K562 (cell line): ENCODE data around the gene EML3. TPM values are rescaled to one million over a fixed set of nuclear protein-coding genes. Genes with fewer than 3 reads are reported as not detected.

Source experiments
- ARID1B ChIP-seq: fragments of 450-650 bp; IDR thresholded peaks from 2 replicates; pipeline ENCODE4 v1.6.1; 2016; ENCODE audit warnings: antibody characterized with exemption, mild to moderate bottlenecking, inconsistent platforms
- BACH1 ChIP-seq: fragments of 200-800 bp; sonication (Bioruptor generic); IDR thresholded peaks from 2 replicates; pipeline ENCODE4 v1.6.1; 2016; ENCODE audit warnings: missing genetic modification characterization, missing compliant biosample characterization
- DIDO1 ChIP-seq: fragments of 450-650 bp; IDR thresholded peaks from 2 replicates; pipeline ENCODE4 v1.6.1; 2016; ENCODE audit warnings: low read depth, missing biosample characterization, missing genetic modification characterization
- E2F8 ChIP-seq: fragments of 450-650 bp; IDR thresholded peaks from 2 replicates; pipeline ENCODE4 v1.7.1; 2018; ENCODE audit warnings: mild to moderate bottlenecking, low read depth; ENCODE audit not compliant: partially characterized antibody
- EP400 ChIP-seq: fragments of 450-650 bp; IDR thresholded peaks from 2 replicates; pipeline ENCODE4 v1.6.1; 2017; ENCODE audit warnings: antibody characterized with exemption, mild to moderate bottlenecking, moderate library complexity
- FOXM1 ChIP-seq, 2 experiments: fragments of 450-650 bp in 1 of 2; sonication (generic) in 1 of 2; formaldehyde crosslinking in 1 of 2; IDR thresholded peaks; 2 replicates each; pipeline versions ENCODE4 v1.6.1 to v1.9.0; 2017 to 2022; ENCODE audit warnings: low read depth in 2 of 2, mild to moderate bottlenecking in 2 of 2, missing genetic modification reagents in 1 of 2, moderate library complexity in 1 of 2
- GATAD2A ChIP-seq: fragments of 450-650 bp; IDR thresholded peaks from 2 replicates; pipeline ENCODE4 v1.6.1; 2017
- MTA2 ChIP-seq: fragments of 450-650 bp; IDR thresholded peaks from 2 replicates; pipeline ENCODE4 v1.6.1; 2016; ENCODE audit warnings: low read depth
- NCOA4 ChIP-seq: fragments of 450-650 bp; IDR thresholded peaks from 2 replicates; pipeline ENCODE4 v1.6.1; 2018; ENCODE audit warnings: mild to moderate bottlenecking; ENCODE audit not compliant: partially characterized antibody
- NFRKB ChIP-seq: fragments of 450-650 bp; IDR thresholded peaks from 2 replicates; pipeline ENCODE4 v1.6.1; 2016; ENCODE audit warnings: low read depth
- OTX1 ChIP-seq: fragments of 450-650 bp; formaldehyde crosslinking; IDR thresholded peaks from 2 replicates; pipeline ENCODE4 v1.4.0; 2022; ENCODE audit warnings: mild to moderate bottlenecking
- POLR2G ChIP-seq: fragments of 200-400 bp; formaldehyde crosslinking; IDR thresholded peaks from 2 replicates; pipeline ENCODE4 v1.6.1; 2017; ENCODE audit warnings: low read depth, mild to moderate bottlenecking, antibody characterized with exemption, low read length, moderate library complexity
- RBFOX2 ChIP-seq: fragments of 200-400 bp; formaldehyde crosslinking; IDR thresholded peaks from 2 replicates; pipeline ENCODE4 v1.6.1; 2017; ENCODE audit warnings: low read depth, mild to moderate bottlenecking, low read length, moderate library complexity
- TFAP4 ChIP-seq: sonication (generic); formaldehyde crosslinking; IDR thresholded peaks from 2 replicates; pipeline ENCODE4 v1.8.0; 2022; ENCODE audit warnings: missing genetic modification reagents, mild to moderate bottlenecking, moderate library complexity, borderline replicate concordance
- ZBTB5 ChIP-seq: fragments of 450-650 bp; IDR thresholded peaks from 2 replicates; pipeline ENCODE4 v1.6.1; 2017; ENCODE audit warnings: antibody characterized with exemption
- polyA plus RNA-seq, 8 experiments: library from polyadenylated mRNA; depleted of rRNA in 4 of 8; stranded (reverse) in 5 of 8; unstranded in 3 of 8; fragments of >200 nt; fragmentation: Nextera tagmentation in 2 of 8; fragmentation: Illumina TruSeq in 1 of 8; extraction: Ambion mirVana in 2 of 8; extraction: Trizol in 1 of 8; gene quantifications; 2 replicates each; pipeline versions ENCODE4 v1.2.1 to v1.2.3, GENCODE V29; 2011 to 2014; ENCODE audit warnings: inconsistent platforms in 1 of 8, missing spikeins in 1 of 8
- total RNA-seq, 7 experiments: library from RNA; depleted of rRNA in 6 of 7; stranded (reverse); fragments of >200 nt in 6 of 7; fragmentation: Illumina TruSeq in 2 of 7; extraction: Trizol in 2 of 7; gene quantifications; 2 replicates each; pipeline versions ENCODE4 v1.2.1 to v1.2.3, GENCODE V29; 2011 to 2021; ENCODE audit warnings: low replicate concordance in 1 of 7

The EML3 gene
- total and polyA plus RNA-seq, 9 of the 15 experiments (the other 6 are each of a cell fraction or from before 2014, with no cell fraction given): 0.32 to 90.5 (median 26.4) TPM

- TF ChIP-seq E2F8: peak; percentile 55
- TF ChIP-seq OTX1: peak; percentile 87; the same call in 1 of the 2 replicates
- TF ChIP-seq GATAD2A: 0 out of 2 replicates have a peak, but pooled peaks have one; percentile 45
- TF ChIP-seq MTA2: peak; percentile 41; the same call in 1 of the 2 replicates
- peak; percentile 77 for TF ChIP-seq ARID1B
- peak; percentile 42; the same call in 1 of the 2 replicates for TF ChIP-seq BACH1 (tag)
- TF ChIP-seq POLR2G: no peak
- peak; percentile 51 for TF ChIP-seq FOXM1 (IDR thresholded peaks at IDR 0.05; ENCODE audit: low read depth)
- TF ChIP-seq FOXM1 (CRISPR knock-in tag; IDR thresholded peaks at IDR 0.05; ENCODE audit: low read depth): peak; percentile 58; the same call in 1 of the 2 replicates
- peak; percentile 66; the same call in 1 of the 2 replicates for TF ChIP-seq ZBTB5
- no peak for TF ChIP-seq NCOA4
- peak; percentile 81 for TF ChIP-seq NFRKB
- TF ChIP-seq RBFOX2: peak; percentile 39; the same call in 1 of the 2 replicates
- TF ChIP-seq TFAP4 (CRISPR knock-in tag): peak; percentile 13; the same call in 1 of the 2 replicates
- peak; percentile 66; the same call in 1 of the 2 replicates for TF ChIP-seq DIDO1 (tag)
- TF ChIP-seq EP400: peak; percentile 79
Observed at GRCh38 chr11:62553080-62553838, 59.3 kb downstream of the EML3 start (continued).
